GM12878 (cell line): Measurements from ENCODE around the gene TMPRSS4. TPM values are rescaled to one million over a fixed set of nuclear protein-coding genes. Genes with fewer than 3 reads are reported as not detected.

Experiments
- ATAC-seq: fragments of 200-7000 bp; cut with Tn5 transposase; 3 replicates; pipeline ENCODE4 v1.9.1; 2020; ENCODE audit warnings: mild to moderate bottlenecking, moderate library complexity
- BruUV-seq: library from RNA; stranded (reverse); fragments of 400-500 nt; replicated peaks from 2 replicates; lab custom pipeline; 2021; lab: Mats Ljungman, UMichigan
- CTCF ChIA-PET: fragments of 300-600 bp; sonication (Branson Sonifier 250); formaldehyde crosslinking; extraction: SDS; loops from one replicate; lab custom pipeline; 2021; ENCODE audit warnings: inconsistent platforms; lab: Yijun Ruan, JAX
- POLR2A ChIA-PET: fragments of 350-600 bp; formaldehyde crosslinking; extraction: SDS; loops from one replicate; lab custom pipeline; 2021; ENCODE audit warnings: inconsistent platforms; lab: Charles Lee
- RAD21 ChIA-PET: fragments of 300-600 bp; sonication (Branson Sonifier 250); formaldehyde crosslinking; loops from one replicate; lab custom pipeline; 2023; ENCODE audit warnings: antibody characterized with exemption; ENCODE audit not compliant: unreplicated experiment; lab: Charles Lee
- SMC1A ChIA-PET: fragments of 300-600 bp; sonication (Branson Sonifier 250); formaldehyde crosslinking; loops from one replicate; lab custom pipeline; 2023; ENCODE audit not compliant: unreplicated experiment, uncharacterized antibody; lab: Charles Lee
- DNase-seq: peaks from one replicate; pipeline ENCODE4 v3.0.0-alpha.2; 2011; ENCODE audit warnings: low read depth, low spot score
- FAIRE-seq: peaks from 3 replicates; lab custom pipeline; 2011; peaks lifted over from hg19 to GRCh38; lab: Jason Lieb, UNC
- H2AFZ ChIP-seq: 2 replicates; pipeline ENCODE4 v1.6.0; 2011; ENCODE audit warnings: low read depth, low read length, control low read depth; ENCODE audit not compliant: control insufficient read depth
- H3K27ac ChIP-seq: 2 replicates; pipeline ENCODE4 v1.5.1; 2011; ENCODE audit warnings: control low read depth; ENCODE audit not compliant: control insufficient read depth, insufficient read depth
- H3K27me3 ChIP-seq, 2 experiments: replicated peaks in 1 of 2; 2 replicates each; pipeline versions ENCODE4 v1.6.0 to v1.6.1; 2011; ENCODE audit warnings: low read length in 1 of 2; ENCODE audit not compliant: control insufficient read depth in 2 of 2, insufficient read depth in 2 of 2
- H3K36me3 ChIP-seq, 2 experiments: 2 replicates each; pipeline ENCODE4 v1.5.1; 2011; ENCODE audit warnings: low read length in 1 of 2; ENCODE audit not compliant: control insufficient read depth in 2 of 2, insufficient read depth in 2 of 2
- H3K4me1 ChIP-seq: 2 replicates; pipeline ENCODE4 v1.6.1; 2011; ENCODE audit warnings: mild to moderate bottlenecking, low read length, moderate library complexity, mixed read lengths; ENCODE audit not compliant: control insufficient read depth, insufficient read depth
- H3K4me2 ChIP-seq: 2 replicates; pipeline ENCODE4 v1.6.0; 2011; ENCODE audit warnings: control low read depth; ENCODE audit not compliant: control insufficient read depth, insufficient read depth
- H3K4me3 ChIP-seq: fragments of 200-600 bp; sonication (generic); 2 replicates; pipeline ENCODE4 v1.5.1; 2016
- H3K79me2 ChIP-seq: 2 replicates; pipeline ENCODE4 v1.6.0; 2011; ENCODE audit warnings: low read length; ENCODE audit not compliant: control insufficient read depth, insufficient read depth
- H3K9ac ChIP-seq: 2 replicates; pipeline ENCODE4 v1.8.0; 2011; ENCODE audit warnings: low read length, control low read depth, mixed read lengths; ENCODE audit not compliant: control insufficient read depth, insufficient read depth
- H3K9me3 ChIP-seq: replicated peaks from 3 replicates; pipeline ENCODE4 v1.5.1; 2011; ENCODE audit warnings: mild to moderate bottlenecking, low read length; ENCODE audit not compliant: control insufficient read depth, insufficient read depth
- H4K20me1 ChIP-seq: 2 replicates; pipeline ENCODE4 v1.6.0; 2011; ENCODE audit not compliant: control insufficient read depth, insufficient read depth
- BHLHE40 ChIP-seq, 2 experiments: fragments of 450-650 bp in 1 of 2; IDR thresholded peaks; 2 replicates each; pipeline ENCODE4 v1.6.1; 2011 to 2017; ENCODE audit warnings: low read depth in 2 of 2, borderline replicate concordance in 1 of 2, improper control_type of control experiment in 1 of 2, low read length in 1 of 2, mild to moderate bottlenecking in 1 of 2
- CBFB ChIP-seq: IDR thresholded peaks from 2 replicates; pipeline ENCODE4 v1.6.1; 2016; ENCODE audit warnings: antibody characterized with exemption, low read depth
- CREB1 ChIP-seq: IDR thresholded peaks from 2 replicates; pipeline ENCODE4 v1.6.1; 2012; ENCODE audit warnings: low read depth, mild to moderate bottlenecking, inconsistent platforms
- GATAD2B ChIP-seq: fragments of 450-650 bp; conservative IDR thresholded peaks from 2 replicates; pipeline ENCODE4 v1.6.1; 2017; ENCODE audit warnings: low read depth, mild to moderate bottlenecking, moderate library complexity
- HDAC6 ChIP-seq: fragments of 200-600 bp; sonication (generic); IDR thresholded peaks from one replicate; pipeline ENCODE4 v1.8.0; 2017; ENCODE audit warnings: antibody characterized with exemption; ENCODE audit not compliant: unreplicated experiment
- NFYB ChIP-seq: IDR thresholded peaks from 2 replicates; pipeline ENCODE4 v1.6.1; 2011; ENCODE audit warnings: low read depth, mild to moderate bottlenecking, low read length, improper control_type of control experiment, moderate library complexity; ENCODE audit not compliant: insufficient read depth
- PAX8 ChIP-seq: fragments of 450-650 bp; IDR thresholded peaks from 2 replicates; pipeline ENCODE4 v1.6.1; 2017; ENCODE audit warnings: mild to moderate bottlenecking, moderate library complexity
- SUPT20H ChIP-seq: IDR thresholded peaks from 2 replicates; pipeline ENCODE4 v1.6.1; 2011; ENCODE audit warnings: low read depth, mild to moderate bottlenecking, low read length, moderate library complexity, borderline replicate concordance; ENCODE audit not compliant: control insufficient read depth
- WGBS: methylation state at CpG from one replicate; pipeline ENCODE4 v1.1.6; 2016; ENCODE audit warnings: low lambda C conversion rate; ENCODE audit not compliant: insufficient replicate concordance, insufficient coverage; ENCODE audit errors: missing lambda C conversion rate; 5-methylcytosine and 5-hydroxymethylcytosine counted together
- in situ Hi-C: fragments of 300-500 bp; cut with MboI; formaldehyde crosslinking; loops from 9 replicates; pipeline ENCODE4 v1.14.3; 2018; ENCODE audit warnings: mixed read lengths
- intact Hi-C: fragments of 100-400 bp; cut with micrococcal nuclease; formaldehyde crosslinking; loops from one replicate; pipeline ENCODE4 v1.14.2; 2022; ENCODE audit not compliant: unreplicated experiment
- polyA plus RNA-seq, 11 experiments: library from polyadenylated mRNA; depleted of rRNA in 4 of 11; unstranded in 6 of 11; stranded (reverse) in 5 of 11; fragments of >200 nt; fragmentation: Nextera tagmentation in 4 of 11; fragmentation: Illumina TruSeq in 1 of 11; extraction: Ambion mirVana in 4 of 11; extraction: Trizol in 1 of 11; gene quantifications; 1 replicate in 1 of 11; 2 replicates in 10 of 11; pipeline versions ENCODE4 v1.2.1 to v1.2.3, GENCODE V29; 2011 to 2016; ENCODE audit warnings: inconsistent platforms in 2 of 11, missing spikeins in 2 of 11, low read depth in 1 of 11
- total RNA-seq, 4 experiments: library from RNA; depleted of rRNA in 3 of 4; stranded (reverse); fragments of >200 nt in 3 of 4; fragmentation: Illumina TruSeq in 1 of 4; extraction: Trizol in 1 of 4; gene quantifications; 2 replicates each; pipeline versions ENCODE4 v1.2.1 to v1.2.3, GENCODE V29; 2013 to 2021
- TF ChIP-seq, protein P1 (sequence below): fragments of 450-650 bp; conservative IDR thresholded peaks from 2 replicates; pipeline ENCODE4 v1.6.1; 2017; ENCODE audit warnings: mild to moderate bottlenecking, moderate library complexity
- TF ChIP-seq, protein P2 (sequence below): IDR thresholded peaks from 2 replicates; pipeline ENCODE4 v1.6.1; 2011; ENCODE audit warnings: borderline replicate concordance, low read depth, mild to moderate bottlenecking, moderate library complexity, mixed read lengths, low read length; ENCODE audit not compliant: insufficient read depth; ENCODE audit errors: extremely low read length
- TF ChIP-seq, protein P3 (sequence below): IDR thresholded peaks from 2 replicates; pipeline ENCODE4 v1.6.1; 2012; ENCODE audit warnings: low read length, inconsistent platforms

TMPRSS4 gene
- total and polyA plus RNA-seq, 10 of the 15 experiments (the other 5 are each of a cell fraction or from before 2014, with no cell fraction given): 0.14 to 0.26 TPM; not detected in 8

DNA sequence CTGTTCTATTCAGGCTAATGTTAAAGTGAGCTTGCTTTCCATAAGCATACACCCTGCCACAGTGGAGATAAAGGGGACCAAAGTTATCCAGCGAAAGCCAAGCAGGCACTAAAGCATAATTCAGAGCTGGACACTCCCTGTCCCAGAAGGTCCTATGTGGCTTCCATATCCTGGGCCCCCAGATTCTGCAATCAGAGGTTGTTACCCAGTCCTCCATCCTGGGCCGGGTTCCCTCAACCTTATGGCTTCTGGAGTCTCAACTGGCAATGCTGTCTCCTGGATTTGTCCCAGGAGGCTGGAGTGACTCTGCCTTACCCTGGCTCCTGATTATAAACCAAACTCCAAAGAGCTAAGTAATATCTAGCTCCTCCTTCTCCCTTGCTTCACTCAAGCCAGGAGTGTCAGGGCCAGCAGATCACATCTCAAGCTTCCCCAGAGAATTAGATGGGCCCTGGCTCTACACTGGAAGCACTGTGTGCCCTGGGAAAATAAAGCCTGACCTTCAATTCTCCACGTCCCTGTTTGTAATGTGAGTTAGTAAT, 23.9 kb downstream of the TMPRSS4 start:
- Histone ChIP-seq H3K9ac (no peak overlapping the region), H2AFZ (no peak overlapping the region), H3K27ac (no peak overlapping the region)
- DNase-seq: no peak
- RAD21 ChIA-PET: interaction anchor here (0.6 kb wide), 1 partner anchor 39 kb away, joined by 3 read pairs; no protein-coding TSS in a partner anchor
- TF ChIP-seq, protein P1, sequence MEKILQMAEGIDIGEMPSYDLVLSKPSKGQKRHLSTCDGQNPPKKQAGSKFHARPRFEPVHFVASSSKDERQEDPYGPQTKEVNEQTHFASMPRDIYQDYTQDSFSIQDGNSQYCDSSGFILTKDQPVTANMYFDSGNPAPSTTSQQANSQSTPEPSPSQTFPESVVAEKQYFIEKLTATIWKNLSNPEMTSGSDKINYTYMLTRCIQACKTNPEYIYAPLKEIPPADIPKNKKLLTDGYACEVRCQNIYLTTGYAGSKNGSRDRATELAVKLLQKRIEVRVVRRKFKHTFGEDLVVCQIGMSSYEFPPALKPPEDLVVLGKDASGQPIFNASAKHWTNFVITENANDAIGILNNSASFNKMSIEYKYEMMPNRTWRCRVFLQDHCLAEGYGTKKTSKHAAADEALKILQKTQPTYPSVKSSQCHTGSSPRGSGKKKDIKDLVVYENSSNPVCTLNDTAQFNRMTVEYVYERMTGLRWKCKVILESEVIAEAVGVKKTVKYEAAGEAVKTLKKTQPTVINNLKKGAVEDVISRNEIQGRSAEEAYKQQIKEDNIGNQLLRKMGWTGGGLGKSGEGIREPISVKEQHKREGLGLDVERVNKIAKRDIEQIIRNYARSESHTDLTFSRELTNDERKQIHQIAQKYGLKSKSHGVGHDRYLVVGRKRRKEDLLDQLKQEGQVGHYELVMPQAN: no peak
- TF ChIP-seq CBFB (no peak), SUPT20H (no peak), BHLHE40 (IDR thresholded peaks at IDR 0.05; ENCODE audit: borderline replicate concordance in 1 of 2, low read depth in 2 of 2, low read length in 1 of 2) (no peak), CREB1 (no peak), HDAC6 (no peak), GATAD2B (no peak), NFYB (no peak), PAX8 (no peak)
- TF ChIP-seq, protein P2, sequence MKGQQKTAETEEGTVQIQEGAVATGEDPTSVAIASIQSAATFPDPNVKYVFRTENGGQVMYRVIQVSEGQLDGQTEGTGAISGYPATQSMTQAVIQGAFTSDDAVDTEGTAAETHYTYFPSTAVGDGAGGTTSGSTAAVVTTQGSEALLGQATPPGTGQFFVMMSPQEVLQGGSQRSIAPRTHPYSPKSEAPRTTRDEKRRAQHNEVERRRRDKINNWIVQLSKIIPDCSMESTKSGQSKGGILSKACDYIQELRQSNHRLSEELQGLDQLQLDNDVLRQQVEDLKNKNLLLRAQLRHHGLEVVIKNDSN: no peak
- TF ChIP-seq, protein P3, sequence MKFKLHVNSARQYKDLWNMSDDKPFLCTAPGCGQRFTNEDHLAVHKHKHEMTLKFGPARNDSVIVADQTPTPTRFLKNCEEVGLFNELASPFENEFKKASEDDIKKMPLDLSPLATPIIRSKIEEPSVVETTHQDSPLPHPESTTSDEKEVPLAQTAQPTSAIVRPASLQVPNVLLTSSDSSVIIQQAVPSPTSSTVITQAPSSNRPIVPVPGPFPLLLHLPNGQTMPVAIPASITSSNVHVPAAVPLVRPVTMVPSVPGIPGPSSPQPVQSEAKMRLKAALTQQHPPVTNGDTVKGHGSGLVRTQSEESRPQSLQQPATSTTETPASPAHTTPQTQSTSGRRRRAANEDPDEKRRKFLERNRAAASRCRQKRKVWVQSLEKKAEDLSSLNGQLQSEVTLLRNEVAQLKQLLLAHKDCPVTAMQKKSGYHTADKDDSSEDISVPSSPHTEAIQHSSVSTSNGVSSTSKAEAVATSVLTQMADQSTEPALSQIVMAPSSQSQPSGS: no peak
- TF ChIP-seq, all 136 proteins: peak for 0
- Histone ChIP-seq H3K27me3 (no peaks in the 10 kb centered on the region; a peak in 2 of 4 replicates), H3K9me3 (no peaks in the 10 kb centered on the region), H3K4me2 (no peak overlapping the region), H3K4me3 (no peak overlapping the region), H4K20me1 (no peaks in the 10 kb centered on the region), H3K4me1 (no peaks in the 10 kb centered on the region), H3K36me3 (no peaks in the 10 kb centered on the region), H3K79me2 (no peaks in the 10 kb centered on the region)
- CTCF ChIA-PET: no interaction called here
- intact Hi-C loops (no loop called here), in situ Hi-C loops (no loop called here)
- ATAC-seq: no peak
- 12% methylated on average over 3 of the region's 3 CpGs for WGBS
- BruUV-seq: no TSS peak
- no peak for FAIRE-seq
- POLR2A ChIA-PET: no interaction called here
- SMC1A ChIA-PET: interaction anchor here (0.8 to 1.5 kb wide), 3 partner anchors 9 to 18 kb away, joined by 3 to 4 read pairs (median 4); no protein-coding TSS in a partner anchor
